Activated CD4-positive, alpha-beta T cell treated with anti-CD3 and anti-CD28 coated beads for 24 hours (primary cell): ENCODE results near the gene SLC25A21.
"Not testable (repeated sequence)": the region's sequence is repeated elsewhere in the genome, so short reads cannot be mapped to it uniquely, and the experiment has no call there.

Experiments
- DNase-seq, 2 donors: peaks; one replicate each; pipeline ENCODE4 v3.0.0-alpha.2; 2020; ENCODE audit warnings: low read depth in 2 of 2

Gene SLC25A21

DNA sequence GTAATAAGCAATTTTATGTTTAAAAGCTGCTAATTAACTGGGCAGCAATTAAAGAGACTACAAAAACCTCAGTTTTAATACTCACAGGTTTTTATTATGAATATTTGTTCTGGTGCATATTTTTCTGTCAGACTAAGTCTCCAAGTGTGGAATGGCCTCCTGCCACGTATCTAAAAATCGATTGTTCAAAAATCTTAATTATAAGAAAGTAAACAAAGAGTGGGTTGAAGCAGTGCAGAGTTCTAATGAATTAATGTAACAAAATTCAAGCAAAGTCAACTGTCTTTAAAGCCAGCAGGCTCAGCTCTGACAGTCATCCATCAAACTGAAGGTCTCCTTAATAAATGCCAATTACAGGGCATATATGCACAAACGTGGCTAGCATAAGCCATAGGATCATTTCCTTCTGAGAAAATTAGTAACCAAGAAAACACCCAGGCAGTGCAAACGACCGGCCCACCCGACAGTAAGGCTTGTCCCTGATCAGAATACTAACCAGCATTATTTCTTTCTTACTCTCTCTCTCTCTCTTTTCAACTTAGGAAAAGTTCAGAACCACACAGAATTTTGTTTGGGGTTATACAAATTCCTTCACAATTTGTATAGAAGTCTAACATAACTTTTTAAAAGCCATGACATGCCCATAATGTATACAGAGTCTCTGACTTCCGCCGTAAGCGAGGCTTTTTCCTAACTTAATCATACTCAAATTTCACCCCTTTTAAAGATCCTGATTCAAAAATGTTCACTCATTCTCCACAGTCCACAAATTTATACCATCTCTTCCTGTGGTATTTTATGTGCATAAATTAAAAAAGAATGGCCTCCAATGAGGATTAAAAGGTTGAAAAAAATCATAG, 83.8 kb downstream of the SLC25A21 start:
- DNase-seq, result no peak

DNA sequence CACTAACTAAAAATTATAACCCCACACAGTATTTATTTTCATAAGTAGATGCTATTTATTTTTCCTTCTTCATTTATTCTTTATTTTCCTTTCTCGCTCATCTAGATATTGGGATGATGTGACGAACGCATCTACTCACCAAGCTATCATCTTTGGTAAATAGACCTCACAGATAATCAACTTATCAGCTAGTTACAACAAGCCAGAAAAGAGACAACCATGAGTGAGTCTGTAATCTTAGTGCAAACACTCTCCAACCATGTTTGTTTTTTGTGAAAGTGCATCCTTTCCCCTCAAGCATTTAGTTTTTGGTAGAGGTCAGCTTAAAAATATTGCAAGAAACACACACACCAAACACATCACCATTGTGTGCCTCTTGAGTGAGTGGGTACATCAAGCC, 84.9 kb downstream of the SLC25A21 start:
- no peak for DNase-seq

DNA sequence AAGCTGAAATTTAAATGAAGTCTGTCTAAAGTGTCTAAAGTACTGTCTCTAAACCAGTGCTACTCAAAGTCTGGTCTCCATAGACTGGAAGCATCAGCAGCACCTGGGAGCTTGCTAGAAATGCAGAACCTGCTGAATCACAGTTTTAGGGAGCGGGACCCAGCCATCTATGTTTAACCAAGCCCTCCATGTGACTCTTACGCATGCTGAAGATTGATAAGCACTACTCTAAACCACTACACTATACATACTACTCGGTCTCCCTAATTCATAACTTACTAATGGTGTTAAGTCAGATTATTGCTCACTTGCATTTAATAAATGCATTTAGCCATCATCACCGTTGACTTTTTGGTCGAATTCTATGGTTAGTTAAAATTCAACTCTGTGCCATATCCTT, 88.8 kb downstream of the SLC25A21 start:
- DNase-seq, result no peak

DNA sequence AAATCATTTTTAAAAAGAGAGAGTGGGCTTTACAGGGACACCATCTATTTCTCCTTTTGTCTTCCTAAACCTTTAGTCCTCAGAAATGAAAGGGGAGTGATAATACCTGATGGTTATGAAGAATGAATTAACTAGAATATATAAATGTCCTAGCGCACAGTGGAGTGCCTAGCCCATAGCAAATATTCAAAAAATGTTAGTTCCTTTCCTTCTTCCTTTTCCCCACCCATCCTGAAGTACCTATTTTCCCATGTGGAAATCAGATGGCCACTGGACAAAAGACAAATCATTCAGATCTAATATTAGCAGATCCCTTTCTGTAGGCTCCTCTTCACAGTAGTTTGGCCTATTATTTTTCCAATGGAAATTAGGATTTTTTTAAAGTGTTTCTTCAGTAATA, 90.0 kb downstream of the SLC25A21 start:
- no peak for DNase-seq

DNA sequence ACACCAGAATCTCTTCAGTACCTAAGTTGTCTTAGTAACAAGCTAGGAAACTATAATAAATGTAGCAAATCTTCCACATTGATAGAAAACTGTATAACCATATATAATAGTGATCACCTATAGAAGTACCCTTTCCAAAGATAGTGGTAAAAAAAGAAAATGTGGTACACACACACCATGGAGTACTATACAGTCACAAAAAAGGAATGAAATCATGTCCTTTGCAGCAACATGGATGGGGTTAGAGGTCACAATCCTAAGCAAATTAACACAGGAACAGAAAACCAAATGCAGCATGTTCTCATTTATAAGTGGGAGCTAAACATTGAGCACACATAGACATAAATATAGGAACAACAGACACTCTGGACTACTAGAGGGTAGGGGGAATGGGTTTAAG, 90.5 kb downstream of the SLC25A21 start:
- no peak for DNase-seq

DNA sequence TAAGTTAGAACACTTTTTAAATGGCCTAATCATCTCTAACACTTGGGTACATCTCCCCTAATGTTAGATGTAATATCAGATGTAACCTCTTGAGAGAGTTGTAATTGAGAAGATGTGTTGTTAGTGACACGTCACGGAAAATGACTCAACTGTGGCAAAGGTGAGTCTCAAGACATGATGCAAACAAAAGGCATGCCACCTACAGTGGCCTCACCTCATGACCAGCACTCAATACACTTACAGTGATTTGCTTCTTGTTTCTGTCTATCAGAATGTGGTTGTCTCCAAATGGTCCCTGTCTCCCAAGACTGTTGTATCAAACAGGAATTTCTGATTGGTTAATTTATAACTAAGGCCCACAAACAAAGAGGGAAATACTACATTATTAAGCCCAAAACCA, 91.2 kb downstream of the SLC25A21 start:
- no peak for DNase-seq

DNA sequence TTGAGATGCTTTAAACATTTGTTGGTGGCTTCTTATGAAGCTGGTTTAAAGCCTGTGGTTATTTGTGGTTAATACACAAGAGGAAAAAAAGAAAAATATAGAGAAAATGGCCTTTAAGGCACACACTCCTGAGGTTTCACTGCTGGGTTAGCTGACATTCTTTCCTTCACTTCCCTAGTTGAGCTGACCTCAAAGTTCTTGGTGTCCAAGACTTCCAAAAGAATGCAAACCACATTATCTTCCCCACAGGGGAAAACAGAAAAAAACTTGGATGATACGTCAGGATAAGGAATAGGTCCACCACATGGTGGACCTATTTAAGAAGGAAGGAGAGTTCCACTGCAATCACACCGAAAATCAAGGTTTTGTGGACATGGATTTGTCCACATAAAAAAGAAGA, 94.3 kb downstream of the SLC25A21 start:
- no peak for DNase-seq

DNA sequence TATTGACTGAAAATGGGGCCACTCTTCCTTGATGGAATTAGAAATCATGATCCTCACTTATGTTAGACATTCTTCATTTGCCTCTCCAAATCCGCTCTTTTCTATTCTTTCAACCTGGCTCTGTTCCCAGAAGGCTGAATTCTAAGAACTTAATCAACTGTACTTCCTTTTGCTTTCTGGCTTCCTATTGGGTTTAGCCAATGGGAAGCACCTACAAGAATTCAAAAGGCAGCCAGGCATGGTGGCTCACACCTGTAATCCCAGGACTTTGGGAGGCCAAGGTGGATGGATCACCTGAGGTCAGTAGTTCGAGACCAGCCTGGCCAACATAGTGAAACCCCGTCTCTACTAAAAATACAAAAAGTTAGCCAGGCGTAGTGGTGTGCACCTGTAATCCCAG, 98.1 kb downstream of the SLC25A21 start:
- DNase-seq, result not testable (repeated sequence)

DNA sequence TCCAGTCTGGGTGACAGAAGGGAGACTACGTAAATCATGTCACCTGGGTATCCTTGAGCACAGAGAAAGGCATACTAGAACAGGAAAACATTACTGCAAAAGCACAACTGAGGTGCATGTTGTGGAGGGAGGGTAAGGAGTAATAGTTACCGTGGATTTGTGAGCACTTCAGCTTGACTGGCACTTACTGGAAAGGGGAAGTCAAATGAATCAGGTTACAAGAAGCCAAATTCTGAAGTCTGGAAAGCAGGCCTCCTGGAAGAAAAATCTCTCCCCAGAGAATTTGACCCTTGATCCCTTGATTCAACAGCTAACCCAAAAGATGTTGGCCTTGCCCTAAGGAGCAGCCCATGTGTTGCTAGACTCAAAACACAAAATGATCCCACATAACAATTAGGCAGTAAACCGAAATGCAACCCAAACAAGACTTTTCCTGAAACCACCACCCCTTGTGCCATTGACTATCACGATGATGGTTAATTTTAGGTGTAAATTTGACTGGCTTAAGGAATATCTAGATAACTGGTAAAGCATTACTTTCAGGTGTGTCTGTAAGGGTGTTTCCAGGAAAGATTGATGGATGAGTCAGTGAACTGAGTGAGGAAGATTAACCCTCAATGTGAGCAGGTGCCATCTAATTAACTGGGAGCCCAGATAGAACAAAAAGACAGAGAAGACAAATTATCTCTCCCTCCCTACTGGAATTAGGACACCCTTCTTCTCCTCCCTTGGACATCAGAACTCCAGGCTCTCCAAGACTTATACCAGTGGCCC, 108.8 kb downstream of the SLC25A21 start:
- no peak for DNase-seq

DNA sequence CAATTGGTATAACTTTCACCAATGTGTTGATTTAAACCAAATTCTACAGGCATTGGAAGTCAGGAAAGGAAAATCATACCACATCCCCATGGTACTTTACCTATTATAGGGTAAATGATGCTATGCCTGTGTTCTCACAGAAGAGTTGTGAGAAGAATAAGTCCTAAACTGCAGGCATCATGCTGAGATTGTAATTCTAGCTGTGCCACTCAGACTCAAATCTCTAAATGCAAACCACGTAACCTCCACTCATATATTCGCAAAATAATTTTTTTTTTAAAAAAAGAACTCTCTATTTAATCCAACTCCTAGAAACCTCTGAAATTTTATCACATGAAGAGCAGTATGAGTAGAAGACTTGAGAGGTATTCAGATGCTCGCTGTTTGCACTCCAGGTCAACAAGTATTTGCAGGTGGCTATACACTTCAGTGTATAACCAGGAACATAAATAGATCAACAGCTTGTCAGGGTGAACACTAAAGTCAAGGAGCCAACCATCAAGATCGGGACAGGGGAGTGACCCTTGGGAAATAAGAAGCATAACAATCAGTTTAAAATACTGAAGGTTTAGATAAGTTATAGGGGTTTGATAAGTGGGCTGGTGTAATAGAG, 110.1 kb downstream of the SLC25A21 start:
- DNase-seq, result no peak

DNA sequence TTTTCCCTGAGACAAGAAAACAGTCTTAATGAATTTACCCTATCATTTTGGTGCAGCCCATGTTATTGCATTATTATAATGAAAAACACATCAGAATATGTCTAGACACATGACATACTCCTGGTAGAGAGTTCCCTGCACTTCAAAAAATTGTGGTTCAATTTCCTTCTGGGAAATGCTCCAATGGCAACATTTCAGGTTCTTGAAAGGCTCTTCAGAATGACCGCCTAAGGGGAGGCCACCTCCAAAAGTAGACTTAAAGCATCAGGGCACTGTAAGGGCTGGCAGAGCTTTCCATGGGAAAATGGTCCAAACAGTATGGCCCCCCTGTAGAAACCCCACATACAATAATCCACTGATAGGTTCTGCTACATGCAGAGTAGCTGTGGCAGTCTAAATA, 110.7 kb downstream of the SLC25A21 start:
- DNase-seq, result no peak

DNA sequence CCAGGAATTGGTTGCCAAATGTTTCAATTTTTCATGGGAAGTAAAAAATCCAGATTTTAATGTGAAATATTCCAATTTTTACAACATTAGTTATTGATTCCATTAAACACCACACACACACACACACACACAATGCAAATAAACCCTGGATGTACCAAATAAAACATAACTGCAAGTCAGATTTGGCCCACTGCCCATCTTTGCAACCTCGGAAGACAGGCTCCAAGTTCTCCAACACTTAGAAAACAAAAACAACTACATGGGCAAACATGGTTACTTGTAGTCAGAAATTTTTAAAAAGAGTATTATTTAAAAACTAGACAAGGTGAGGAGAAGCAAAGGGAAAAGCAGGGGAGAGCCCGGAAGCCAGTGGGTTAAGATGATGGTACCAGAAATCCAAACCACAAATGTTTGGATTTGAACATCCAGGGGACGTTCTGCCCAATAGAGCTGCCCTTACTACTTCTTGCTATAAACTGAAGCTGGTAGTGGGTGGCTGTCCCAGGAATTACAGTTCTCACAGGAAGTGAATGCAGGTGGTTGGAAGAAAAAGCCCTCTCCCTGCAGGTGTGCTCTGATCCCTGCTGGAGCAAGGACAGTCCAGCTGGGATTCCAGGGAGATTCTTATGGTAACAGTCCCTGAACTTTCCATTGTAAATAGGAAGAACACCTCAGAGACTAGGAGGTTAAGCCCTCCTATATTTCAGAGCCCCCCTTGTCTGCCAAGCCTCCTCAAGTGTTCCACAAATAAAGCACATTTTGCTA, 111.7 kb downstream of the SLC25A21 start:
- DNase-seq, result no peak

DNA sequence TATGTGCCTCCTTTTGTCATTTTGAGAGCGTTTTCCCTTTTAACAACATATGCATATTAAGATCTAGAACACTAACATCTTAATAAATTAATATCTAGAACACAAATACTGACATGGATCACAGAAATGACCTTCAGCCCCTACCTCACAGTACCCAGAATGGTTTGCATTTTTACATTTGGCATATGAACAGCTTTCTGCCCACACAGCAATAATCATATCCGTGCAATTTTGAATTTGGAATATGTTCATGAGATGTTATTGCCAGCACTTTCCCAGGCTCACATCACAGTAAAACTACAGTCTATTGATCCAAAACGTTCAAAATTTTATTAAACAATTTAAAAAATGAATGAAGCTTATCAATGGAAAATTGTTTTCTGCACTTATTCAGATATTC, 114.6 kb downstream of the SLC25A21 start:
- no peak for DNase-seq

DNA sequence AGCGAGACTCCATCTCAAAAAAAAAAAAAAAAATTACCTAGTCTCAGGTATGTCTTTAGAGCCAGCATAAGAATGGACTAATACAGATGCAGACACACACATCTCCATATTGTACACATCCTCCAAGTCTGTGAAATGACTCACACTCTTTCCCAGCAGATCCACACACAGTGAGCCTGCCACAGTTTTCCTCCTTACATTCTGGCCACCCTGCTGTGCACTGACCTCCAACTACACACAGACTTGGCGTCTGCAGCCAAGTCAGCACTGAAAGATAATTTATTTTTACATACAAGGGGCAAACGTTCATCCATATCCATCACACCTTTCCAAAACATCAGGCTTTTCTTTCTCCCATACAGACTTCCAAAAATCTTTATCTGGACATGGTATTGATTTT, 115.9 kb downstream of the SLC25A21 start:
- DNase-seq, result no peak

DNA sequence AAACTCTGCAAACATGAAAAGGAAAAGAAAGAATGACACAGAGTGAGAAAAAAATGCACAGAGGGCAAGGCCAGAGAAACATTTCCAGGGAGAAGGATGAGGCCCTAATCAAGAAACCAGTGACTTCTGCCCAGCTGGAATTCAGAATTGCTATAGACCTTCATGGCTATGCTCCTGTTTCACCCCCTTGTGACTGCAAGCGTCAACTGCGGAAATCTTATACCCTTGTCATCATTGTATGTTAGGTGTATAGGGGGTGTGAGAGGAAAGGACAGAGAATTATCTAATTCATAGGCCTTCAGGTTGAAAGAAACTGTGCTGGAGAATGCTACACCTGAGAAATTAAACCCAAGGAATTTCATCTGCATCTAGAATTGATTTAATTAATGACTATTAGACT, 117.5 kb downstream of the SLC25A21 start:
- DNase-seq, result no peak

DNA sequence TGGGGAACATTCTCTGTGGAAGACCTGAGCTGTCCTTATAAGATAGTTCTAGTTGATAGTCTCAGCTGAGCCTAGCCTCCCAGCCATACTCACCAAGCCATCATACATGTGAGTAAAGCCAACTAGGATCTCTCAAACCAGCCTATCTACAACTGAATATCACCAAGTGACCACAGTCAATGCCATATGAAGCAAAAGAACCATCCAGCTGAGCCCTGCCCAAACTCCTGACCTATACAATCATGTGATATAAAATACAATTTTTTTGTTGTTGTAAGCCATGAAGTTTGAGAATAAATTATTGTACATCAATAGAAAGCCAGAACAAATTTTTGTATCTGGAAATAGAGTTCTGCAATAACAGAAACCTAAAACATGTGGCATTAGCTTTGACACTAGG, 118.3 kb downstream of the SLC25A21 start:
- DNase-seq, result no peak

DNA sequence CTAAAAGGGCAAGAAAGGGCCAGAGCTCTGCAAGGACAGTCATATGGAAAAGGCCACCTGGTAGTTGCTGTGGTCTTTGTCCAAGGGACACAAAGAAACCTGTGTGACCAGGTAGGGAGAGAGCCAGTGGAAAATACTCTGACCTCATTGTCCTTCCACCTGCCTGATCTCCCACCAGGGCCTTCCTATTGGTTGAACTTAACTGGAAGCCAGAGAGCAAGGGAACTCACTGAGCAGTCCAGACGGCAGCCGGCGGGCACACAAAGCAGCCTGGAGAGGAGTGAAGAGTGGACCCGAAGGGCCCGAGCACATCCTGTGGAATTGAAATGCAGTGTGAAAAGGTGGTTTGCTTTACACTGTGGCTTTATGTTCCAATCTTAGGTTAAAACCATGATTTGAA, 120.7 kb downstream of the SLC25A21 start:
- no peak for DNase-seq

DNA sequence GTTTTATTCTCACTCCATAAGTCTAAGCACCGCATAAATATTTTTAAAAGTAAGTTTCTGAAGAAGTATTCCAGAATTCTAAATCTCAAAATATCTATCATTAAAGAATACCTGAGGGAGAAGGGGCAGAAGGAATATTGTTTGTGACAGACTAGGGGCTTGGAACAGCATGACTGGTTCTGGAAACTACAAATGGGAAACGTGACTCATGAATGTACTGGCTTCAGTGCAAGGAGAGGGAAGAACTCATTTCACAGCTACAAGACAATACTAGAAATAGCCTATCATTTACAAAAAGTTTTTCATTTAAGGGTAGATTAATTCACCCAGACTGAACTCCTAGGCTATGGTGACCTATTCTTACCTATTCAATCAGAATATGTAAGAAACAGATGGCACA, 121.3 kb downstream of the SLC25A21 start:
- DNase-seq, result no peak

DNA sequence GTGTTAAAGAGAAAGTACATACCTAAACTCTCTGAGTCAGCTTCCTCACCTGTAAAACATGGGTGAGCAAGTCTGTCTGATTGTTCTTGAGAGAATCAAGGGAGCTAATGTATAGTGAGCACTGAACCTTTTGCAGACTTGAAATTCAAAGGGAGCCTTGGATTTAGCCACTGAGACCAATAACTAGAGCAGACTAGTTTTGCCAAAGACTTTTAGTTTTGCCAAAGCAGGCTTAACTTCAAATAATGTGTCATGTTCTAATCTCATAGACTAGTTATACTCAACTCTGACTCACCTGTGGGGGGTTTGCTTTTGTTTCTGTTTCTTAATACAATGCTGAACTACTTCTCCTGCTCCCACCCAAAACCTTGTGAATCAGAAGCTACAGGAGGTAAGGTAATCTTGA, 123.7 kb downstream of the SLC25A21 start:
- no peak for DNase-seq

DNA sequence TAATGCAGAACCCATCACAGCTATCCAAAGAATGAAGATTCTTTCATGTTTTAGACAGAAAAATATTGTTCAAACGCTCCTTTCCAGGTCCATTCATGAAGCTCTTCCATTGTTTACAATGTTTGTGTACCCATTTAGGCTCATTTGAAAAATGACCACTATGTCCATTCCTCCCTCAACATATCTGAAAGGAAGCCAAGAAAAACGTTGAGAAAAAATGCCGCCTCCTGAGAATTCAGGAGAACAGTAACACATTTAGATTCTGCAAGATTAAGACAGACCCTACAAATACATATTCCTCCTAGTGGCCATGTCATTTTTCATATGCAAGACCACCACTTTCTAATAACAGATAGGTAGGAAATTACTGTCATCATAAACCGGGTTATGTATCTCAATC, 124.4 kb downstream of the SLC25A21 start:
- no peak for DNase-seq

DNA sequence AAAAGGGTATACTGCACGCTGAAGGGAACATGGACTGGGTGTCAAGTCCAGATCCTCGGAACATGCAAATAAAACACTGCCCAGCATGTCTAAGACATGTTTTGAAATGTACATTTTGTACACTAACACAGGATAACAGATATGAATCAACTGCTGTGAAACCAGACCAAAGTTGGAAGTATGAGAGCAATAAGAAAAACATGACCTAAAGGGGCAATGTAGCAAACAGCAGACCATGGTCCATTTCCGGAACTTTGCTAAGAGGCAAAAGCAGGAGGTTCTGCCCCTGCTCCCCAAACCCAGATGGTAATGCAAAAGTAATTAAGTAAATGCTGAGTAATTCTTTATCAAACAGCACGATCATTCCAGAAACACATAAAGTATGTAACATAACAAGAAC, 125.2 kb downstream of the SLC25A21 start:
- no peak for DNase-seq

DNA sequence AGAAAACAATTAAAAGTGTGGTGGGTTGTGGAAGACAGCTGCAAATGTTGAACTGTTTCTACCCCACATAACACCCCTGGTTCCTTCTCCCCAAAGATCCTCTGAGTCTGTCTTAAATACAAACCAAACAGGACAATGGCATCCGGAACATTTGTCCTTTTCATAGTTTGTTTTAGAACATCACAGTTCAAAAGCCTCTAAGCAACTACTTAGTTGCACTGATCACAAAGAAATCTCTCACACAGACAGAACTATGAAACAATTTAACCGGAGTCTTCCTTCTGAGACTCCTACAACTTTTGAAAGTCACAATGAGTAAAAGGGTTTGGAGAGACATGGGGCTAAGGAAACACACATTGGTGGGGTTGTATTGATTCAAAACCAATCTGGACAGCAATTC, 125.6 kb downstream of the SLC25A21 start:
- no peak for DNase-seq
